Tongue (tissue), 2 donors: Measurements from ENCODE around the gene TRIO. TPM values are rescaled to one million over a fixed set of nuclear protein-coding genes. Genes with fewer than 3 reads are reported as not detected.

Experiments
- DNase-seq: peaks from one replicate; pipeline ENCODE4 v3.0.0-alpha.2; 2015
- total RNA-seq: library from RNA; depleted of rRNA; stranded (reverse); fragments of >200 nt; gene quantifications from one replicate; pipeline ENCODE4 v1.2.3, GENCODE V29; 2014

Gene TRIO
- total RNA-seq, 1 donor from 2014 or later = 188 TPM

GRCh38 chr5:14395411-14395810 lies 252.3 kb downstream of the TRIO start:
- DNase-seq = no peak

- DNase-seq = no peak
These were observed 252.9 kb downstream of the TRIO start for GRCh38 chr5:14396066-14396465.

- no peak for DNase-seq
These were observed 253.6 kb downstream of the TRIO start for GRCh38 chr5:14396737-14397136.

GRCh38 chr5:14397717-14398116 lies 254.6 kb downstream of the TRIO start:
- DNase-seq = no peak

GRCh38 chr5:14399054-14399692 lies 256.0 kb downstream of the TRIO start:
- DNase-seq = peak; percentile 92

- DNase-seq = peak; percentile 43
These were observed 256.9 kb downstream of the TRIO start for GRCh38 chr5:14400085-14400484.

- DNase-seq = no peak
These were observed 257.5 kb downstream of the TRIO start for GRCh38 chr5:14400611-14401010.

GRCh38 chr5:14401639-14402038 lies 258.5 kb downstream of the TRIO start:
- DNase-seq = peak; percentile 56

- DNase-seq = no peak
These were observed 259.3 kb downstream of the TRIO start for GRCh38 chr5:14402424-14402823.

- DNase-seq = no peak
These were observed 261.6 kb downstream of the TRIO start for GRCh38 chr5:14404780-14405179.

GRCh38 chr5:14405267-14405666 lies 262.1 kb downstream of the TRIO start:
- DNase-seq = no peak

- no peak for DNase-seq
These were observed 262.8 kb downstream of the TRIO start for GRCh38 chr5:14405706-14406553.

- no peak for DNase-seq
These were observed 263.4 kb downstream of the TRIO start for GRCh38 chr5:14406554-14406849.

- DNase-seq = no peak
These were observed 263.9 kb downstream of the TRIO start for GRCh38 chr5:14407051-14407450.

- peak; percentile 59 for DNase-seq
These were observed 264.6 kb downstream of the TRIO start for GRCh38 chr5:14407746-14408175.

GRCh38 chr5:14408969-14409586 lies 265.9 kb downstream of the TRIO start:
- peak; percentile 48 for DNase-seq

GRCh38 chr5:14410068-14410393 lies 266.9 kb downstream of the TRIO start:
- DNase-seq = no peak

GRCh38 chr5:14410394-14411201 lies 267.5 kb downstream of the TRIO start:
- DNase-seq = peak; percentile 69

- DNase-seq = peak; percentile 65
These were observed 268.1 kb downstream of the TRIO start for GRCh38 chr5:14411216-14411615.

- DNase-seq = no peak
These were observed 270.2 kb downstream of the TRIO start for GRCh38 chr5:14413331-14413750.

GRCh38 chr5:14414007-14414406 lies 270.9 kb downstream of the TRIO start:
- no peak for DNase-seq

- DNase-seq = peak; percentile 57
These were observed 271.5 kb downstream of the TRIO start for GRCh38 chr5:14414656-14415023.
